ENCODE results near the gene ABCC10.

- TF ChIP-seq, protein P1, sequence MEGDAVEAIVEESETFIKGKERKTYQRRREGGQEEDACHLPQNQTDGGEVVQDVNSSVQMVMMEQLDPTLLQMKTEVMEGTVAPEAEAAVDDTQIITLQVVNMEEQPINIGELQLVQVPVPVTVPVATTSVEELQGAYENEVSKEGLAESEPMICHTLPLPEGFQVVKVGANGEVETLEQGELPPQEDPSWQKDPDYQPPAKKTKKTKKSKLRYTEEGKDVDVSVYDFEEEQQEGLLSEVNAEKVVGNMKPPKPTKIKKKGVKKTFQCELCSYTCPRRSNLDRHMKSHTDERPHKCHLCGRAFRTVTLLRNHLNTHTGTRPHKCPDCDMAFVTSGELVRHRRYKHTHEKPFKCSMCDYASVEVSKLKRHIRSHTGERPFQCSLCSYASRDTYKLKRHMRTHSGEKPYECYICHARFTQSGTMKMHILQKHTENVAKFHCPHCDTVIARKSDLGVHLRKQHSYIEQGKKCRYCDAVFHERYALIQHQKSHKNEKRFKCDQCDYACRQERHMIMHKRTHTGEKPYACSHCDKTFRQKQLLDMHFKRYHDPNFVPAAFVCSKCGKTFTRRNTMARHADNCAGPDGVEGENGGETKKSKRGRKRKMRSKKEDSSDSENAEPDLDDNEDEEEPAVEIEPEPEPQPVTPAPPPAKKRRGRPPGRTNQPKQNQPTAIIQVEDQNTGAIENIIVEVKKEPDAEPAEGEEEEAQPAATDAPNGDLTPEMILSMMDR (IDR thresholded peaks at IDR 0.05; ENCODE audit: low read length): no peak
- no peak for TF ChIP-seq EZH2 (IDR thresholded peaks at IDR 0.05; ENCODE audit: borderline replicate concordance, low read length)
Measured at GRCh38 chr6:43420012-43420709, 7.2 kb upstream of the ABCC10 start.

All from OCI-LY1 (cell line).